ENCODE measurements around the gene SPOCK3. TPM values are rescaled to one million over a fixed set of nuclear protein-coding genes. Genes with fewer than 3 reads are reported as not detected.

The SPOCK3 gene
- total RNA-seq, 1 donor from 2014 or later, result 2.3 TPM

- H3K27me3 Mint-ChIP-seq (ENCODE audit: low read depth), result peaks cover 56% of the 10 kb centered on the region
- no peak overlapping the region for H3K27ac Mint-ChIP-seq
Measured at GRCh38 chr4:167239627-167240026, 5.3 kb upstream of the SPOCK3 start.

GRCh38 chr4:167238226-167238625 lies 3.9 kb upstream of the SPOCK3 start:
- Mint-ChIP-seq H3K27me3 (ENCODE audit: low read depth) (peaks cover 70% of the 10 kb centered on the region), H3K4me1 (peaks cover 14% of the 10 kb centered on the region), H3K27ac (no peak overlapping the region), H3K9me3 (no peaks in the 10 kb centered on the region), H3K36me3 (no peaks in the 10 kb centered on the region), H3K4me3 (no peak overlapping the region)
- no peak for DNase-seq (ENCODE audit: low spot score in 2 of 2, unreplicated experiment in 2 of 2)
- TF ChIP-seq CTCF (IDR thresholded peaks at IDR 0.05; ENCODE audit: unreplicated experiment), result no peak

More at GRCh38 chr4:167239627-167240026, 5.3 kb upstream of the SPOCK3 start:
- peaks cover 5% of the 10 kb centered on the region for H3K4me1 Mint-ChIP-seq
- H3K9me3 Mint-ChIP-seq, result no peaks in the 10 kb centered on the region
- TF ChIP-seq CTCF (IDR thresholded peaks at IDR 0.05; ENCODE audit: unreplicated experiment), result no peak
- no peak for DNase-seq (ENCODE audit: low spot score in 2 of 2, unreplicated experiment in 2 of 2)
- no peaks in the 10 kb centered on the region for H3K36me3 Mint-ChIP-seq
- H3K4me3 Mint-ChIP-seq, result no peak overlapping the region

- no peak overlapping the region for H3K27ac Mint-ChIP-seq
- H3K9me3 Mint-ChIP-seq, result no peaks in the 10 kb centered on the region
- peaks cover 19% of the 10 kb centered on the region for H3K4me1 Mint-ChIP-seq
- H3K27me3 Mint-ChIP-seq (ENCODE audit: low read depth), result peaks cover 84% of the 10 kb centered on the region
- H3K36me3 Mint-ChIP-seq, result no peaks in the 10 kb centered on the region
- no peak for TF ChIP-seq CTCF (IDR thresholded peaks at IDR 0.05; ENCODE audit: unreplicated experiment)
- peak overlapping the region; percentile 91 for H3K4me3 Mint-ChIP-seq
- peak in 1 of 2 experiments; percentile 42 for DNase-seq (ENCODE audit: low spot score in 2 of 2, unreplicated experiment in 2 of 2)
Measured at GRCh38 chr4:167233685-167234315, 494 bp downstream of the SPOCK3 start.

GRCh38 chr4:167232805-167233684 lies 1.2 kb downstream of the SPOCK3 start:
- TF ChIP-seq CTCF (IDR thresholded peaks at IDR 0.05; ENCODE audit: unreplicated experiment), result no peak
- peaks cover 79% of the 10 kb centered on the region for H3K27me3 Mint-ChIP-seq (ENCODE audit: low read depth)
- peak overlapping the region; percentile 91 for H3K4me3 Mint-ChIP-seq
- H3K36me3 Mint-ChIP-seq, result no peaks in the 10 kb centered on the region
- no peak for DNase-seq (ENCODE audit: low spot score in 2 of 2, unreplicated experiment in 2 of 2)
- H3K27ac Mint-ChIP-seq, result no peak overlapping the region
- H3K9me3 Mint-ChIP-seq, result no peaks in the 10 kb centered on the region
- peaks cover 19% of the 10 kb centered on the region for H3K4me1 Mint-ChIP-seq

- Mint-ChIP-seq H3K4me1 (peaks cover 19% of the 10 kb centered on the region), H3K36me3 (no peaks in the 10 kb centered on the region), H3K9me3 (no peaks in the 10 kb centered on the region), H3K4me3 (no peak overlapping the region), H3K27me3 (ENCODE audit: low read depth) (peaks cover 62% of the 10 kb centered on the region), H3K27ac (no peak overlapping the region)
- no peak for TF ChIP-seq CTCF (IDR thresholded peaks at IDR 0.05; ENCODE audit: unreplicated experiment)
- DNase-seq (ENCODE audit: low spot score in 2 of 2, unreplicated experiment in 2 of 2), result no peak
Measured at GRCh38 chr4:167230744-167231143, 3.5 kb downstream of the SPOCK3 start.

All from mesothelial cell of epicardium (in vitro differentiated cells).